A673 (cell line): ENCODE measurements around the gene MTHFD2. TPM values are rescaled to one million over a fixed set of nuclear protein-coding genes. Genes with fewer than 3 reads are reported as not detected.

ENCODE experiments used
- BruUV-seq: library from RNA; stranded (reverse); fragments of 400-500 nt; replicated peaks from 2 replicates; lab custom pipeline; 2021; lab: Mats Ljungman, UMichigan
- CTCF ChIA-PET: fragments of 300-600 bp; sonication (Branson Sonifier 250); formaldehyde crosslinking; loops from one replicate; lab custom pipeline; 2022; ENCODE audit warnings: antibody characterized with exemption; lab: Charles Lee
- POLR2A ChIA-PET: fragments of 300-600 bp; sonication (Branson Sonifier 250); formaldehyde crosslinking; loops from one replicate; lab custom pipeline; 2022; ENCODE audit warnings: antibody characterized with exemption; ENCODE audit not compliant: low non-redundant PET; lab: Charles Lee
- DNase-seq: peaks from one replicate; pipeline ENCODE4 v3.0.0-alpha.2; 2015; ENCODE audit warnings: low spot score
- H3K27ac ChIP-seq: fragments of 200-600 bp; sonication (generic); 2 replicates; pipeline ENCODE4 v1.5.1; 2016; ENCODE audit warnings: mixed run types, low read depth, mild to moderate bottlenecking, mixed read lengths, antibody characterized with exemption, low read length; ENCODE audit not compliant: poor library complexity, severe bottlenecking
- H3K27me3 ChIP-seq: fragments of 200-600 bp; sonication (generic); replicated peaks from 2 replicates; pipeline ENCODE4 v1.6.1; 2017; ENCODE audit warnings: mixed run types, low read depth, mild to moderate bottlenecking, mixed read lengths, antibody characterized with exemption, low read length; ENCODE audit not compliant: insufficient read depth, poor library complexity
- H3K36me3 ChIP-seq: fragments of 200-600 bp; sonication (generic); 2 replicates; pipeline ENCODE4 v1.6.1; 2016; ENCODE audit warnings: mixed run types, mild to moderate bottlenecking, mixed read lengths, antibody characterized with exemption, low read length; ENCODE audit not compliant: insufficient read depth, poor library complexity, severe bottlenecking
- H3K4me1 ChIP-seq: fragments of 200-600 bp; sonication (generic); 2 replicates; pipeline ENCODE4 v1.6.1; 2017; ENCODE audit warnings: mixed run types, mild to moderate bottlenecking, mixed read lengths, antibody characterized with exemption, low read length; ENCODE audit not compliant: insufficient read depth, poor library complexity, severe bottlenecking
- H3K4me3 ChIP-seq: fragments of 200-600 bp; sonication (generic); 2 replicates; pipeline ENCODE4 v1.5.1; 2016; ENCODE audit warnings: low read depth, mixed run types, mild to moderate bottlenecking, mixed read lengths, low read length; ENCODE audit not compliant: poor library complexity, severe bottlenecking
- H3K9me3 ChIP-seq: fragments of 200-600 bp; sonication (generic); 2 replicates; pipeline ENCODE4 v1.6.1; 2016; ENCODE audit warnings: mixed run types, low read depth, mild to moderate bottlenecking, mixed read lengths, antibody characterized with exemption, low read length; ENCODE audit not compliant: poor library complexity, severe bottlenecking
- CTCF ChIP-seq: fragments of 300-800, 200-600 bp; sonication (generic); conservative IDR thresholded peaks from 2 replicates; pipeline ENCODE4 v1.5.1; 2017; ENCODE audit warnings: low read depth, mild to moderate bottlenecking, antibody characterized with exemption, low read length, moderate library complexity, mixed read lengths
- EZH2 ChIP-seq: fragments of 200-600 bp; sonication (generic); IDR thresholded peaks from 2 replicates; pipeline ENCODE4 v1.6.1; 2017; ENCODE audit warnings: borderline replicate concordance, low read depth, mild to moderate bottlenecking, mixed read lengths, antibody characterized with exemption, low read length; ENCODE audit not compliant: poor library complexity, severe bottlenecking
- intact Hi-C: fragments of 100-400 bp; cut with micrococcal nuclease; formaldehyde crosslinking; loops from one replicate; pipeline ENCODE4 v1.10.0; 2022; ENCODE audit not compliant: unreplicated experiment
- total RNA-seq: library from RNA; stranded (reverse); gene quantifications from 2 replicates; pipeline ENCODE4 v1.2.3, GENCODE V29; 2021

MTHFD2 gene
- total RNA-seq, 1 experiment from 2014 or later: 252 TPM

- POLR2A ChIA-PET: no interaction called here
- intact Hi-C loops: no loop called here
- no peak overlapping the region for H3K27ac ChIP-seq
- H3K4me3 ChIP-seq: no peak overlapping the region
- H3K27me3 ChIP-seq: no peaks in the 10 kb centered on the region
- no peak for DNase-seq
- CTCF ChIA-PET: no interaction called here
- no peak for TF ChIP-seq CTCF
- H3K9me3 ChIP-seq: no peaks in the 10 kb centered on the region
- H3K4me1 ChIP-seq: no peaks in the 10 kb centered on the region
- H3K36me3 ChIP-seq: no peaks in the 10 kb centered on the region
- BruUV-seq: no TSS peak
Measured at GRCh38 chr2:74260495-74260894, 62.1 kb downstream of the MTHFD2 start.

- TF ChIP-seq EZH2 (no peak), CTCF (peak; percentile 56)
- ChIA-PET POLR2A (no interaction called here), CTCF (no interaction called here)
- Histone ChIP-seq H3K4me1 (no peaks in the 10 kb centered on the region), H3K4me3 (no peak overlapping the region), H3K36me3 (no peaks in the 10 kb centered on the region), H3K27ac (no peak overlapping the region), H3K9me3 (no peaks in the 10 kb centered on the region), H3K27me3 (no peaks in the 10 kb centered on the region)
- intact Hi-C loops: no loop called here
- BruUV-seq: no TSS peak
- DNase-seq: peak; percentile 32
Measured at GRCh38 chr2:74261204-74261864, 62.9 kb downstream of the MTHFD2 start.

GRCh38 chr2:74262681-74263080, 64.3 kb downstream of the MTHFD2 start:
- Histone ChIP-seq H3K27ac (no peak overlapping the region), H3K4me1 (no peaks in the 10 kb centered on the region), H3K36me3 (no peaks in the 10 kb centered on the region), H3K4me3 (no peak overlapping the region), H3K9me3 (no peaks in the 10 kb centered on the region), H3K27me3 (no peaks in the 10 kb centered on the region)
- CTCF ChIA-PET: no interaction called here
- no TSS peak for BruUV-seq
- TF ChIP-seq EZH2 (no peak), CTCF (no peak)
- POLR2A ChIA-PET: no interaction called here
- no peak for DNase-seq
- intact Hi-C loops: no loop called here
